ENCODE data around the gene SRD5A1.

GRCh38 chr5:6587171-6587570 is 46.1 kb upstream of the SRD5A1 start:
- TF ChIP-seq POLR2AphosphoS5 (IDR thresholded peaks at IDR 0.05) (no peak), POLR2A (IDR thresholded peaks at IDR 0.05) (no peak)
